Measurements from ENCODE around the gene XDH. TPM values are rescaled to one million over a fixed set of nuclear protein-coding genes. Genes with fewer than 3 reads are reported as not detected.

The XDH gene
- total RNA-seq, 2 donors from 2014 or later = not detected

DNA sequence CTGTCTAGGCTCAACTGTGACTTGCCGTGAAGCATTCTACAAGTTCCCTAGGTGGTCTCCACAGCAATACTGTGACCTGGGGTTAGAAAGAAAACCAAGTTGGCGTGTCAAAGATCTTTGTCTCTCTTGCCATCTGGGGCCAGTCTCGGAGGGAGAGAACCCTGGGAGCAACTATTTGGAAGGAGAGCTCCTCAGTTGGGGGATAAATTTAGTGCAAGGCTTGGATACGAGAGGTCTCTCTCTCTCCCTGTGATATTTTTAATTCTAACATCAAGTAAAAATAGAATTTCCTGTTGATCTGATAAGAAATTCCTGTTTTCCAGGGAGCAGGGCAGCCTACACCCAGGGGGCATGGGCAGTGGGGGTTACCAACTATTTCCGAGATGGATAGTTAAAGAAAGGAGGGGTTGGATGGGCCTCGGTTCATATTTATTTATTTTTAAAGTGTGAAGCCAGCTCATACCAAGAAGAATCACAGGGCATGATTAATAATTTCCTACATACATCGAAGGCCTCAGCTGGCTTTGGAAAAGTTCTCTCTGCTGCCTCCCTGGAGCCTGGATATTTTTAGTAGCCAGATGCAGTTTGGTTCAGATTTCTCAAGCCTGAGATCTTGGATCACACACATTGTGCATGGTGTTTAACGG is 117.8 kb downstream of the XDH start:
- no peak for TF ChIP-seq CTCF (IDR thresholded peaks at IDR 0.05)
- peak overlapping the region; percentile 48 to 67 for H3K27ac ChIP-seq
- H3K4me1 ChIP-seq = peaks cover 0 to 43% of the 10 kb centered on the region in 2 donors
- no peak overlapping the region for H3K4me3 ChIP-seq
- no peak for DNase-seq (ENCODE audit: low spot score)
- H3K27me3 ChIP-seq = no peaks in the 10 kb centered on the region
- H3K36me3 ChIP-seq = no peaks in the 10 kb centered on the region
- H3K9me3 ChIP-seq = no peaks in the 10 kb centered on the region

DNA sequence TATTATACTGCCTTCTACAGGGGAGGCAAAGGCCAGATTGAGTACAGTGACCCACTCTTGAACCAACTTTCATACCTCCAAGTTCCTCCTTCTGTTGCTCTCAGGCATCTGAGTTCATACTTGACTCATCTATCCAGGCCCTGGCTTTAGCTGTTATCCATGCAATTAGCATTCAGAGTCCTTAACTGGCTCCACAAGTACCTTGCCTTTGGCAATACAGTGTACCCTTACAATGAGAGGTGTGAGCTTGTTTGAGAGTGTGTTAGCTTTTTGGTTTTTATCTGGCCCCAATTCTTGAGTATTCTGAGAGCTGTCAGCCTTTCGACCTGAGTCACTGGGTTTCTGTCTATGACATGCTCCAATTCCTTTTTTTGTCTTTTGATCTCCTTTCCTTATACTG is 120.3 kb downstream of the XDH start:
- H3K9me3 ChIP-seq = no peaks in the 10 kb centered on the region
- no peak overlapping the region for H3K4me3 ChIP-seq
- no peak for TF ChIP-seq CTCF (IDR thresholded peaks at IDR 0.05)
- DNase-seq (ENCODE audit: low spot score) = no peak
- H3K36me3 ChIP-seq = no peaks in the 10 kb centered on the region
- no peaks in the 10 kb centered on the region for H3K27me3 ChIP-seq
- no peak overlapping the region for H3K27ac ChIP-seq
- H3K4me1 ChIP-seq = peaks cover 0 to 43% of the 10 kb centered on the region in 2 donors

GRCh38 chr2:31287654-31288053 is 126.9 kb downstream of the XDH start:
- Histone ChIP-seq H3K4me1 (no peaks in the 10 kb centered on the region), H3K9me3 (no peaks in the 10 kb centered on the region)
- no peak for TF ChIP-seq CTCF (IDR thresholded peaks at IDR 0.05)

GRCh38 chr2:31286961-31287550 is 127.5 kb downstream of the XDH start:
- DNase-seq (ENCODE audit: low spot score) = no peak
- no peak for TF ChIP-seq CTCF (IDR thresholded peaks at IDR 0.05)
- Histone ChIP-seq H3K36me3 (no peaks in the 10 kb centered on the region), H3K27me3 (no peaks in the 10 kb centered on the region), H3K27ac (no peak overlapping the region), H3K4me3 (no peak overlapping the region), H3K4me1 (no peaks in the 10 kb centered on the region), H3K9me3 (no peaks in the 10 kb centered on the region)

More at GRCh38 chr2:31287654-31288053, 126.9 kb downstream of the XDH start:
- no peak overlapping the region for H3K27ac ChIP-seq
- no peaks in the 10 kb centered on the region for H3K27me3 ChIP-seq
- H3K36me3 ChIP-seq = no peaks in the 10 kb centered on the region
- no peak for DNase-seq (ENCODE audit: low spot score)
- no peak overlapping the region for H3K4me3 ChIP-seq

DNA sequence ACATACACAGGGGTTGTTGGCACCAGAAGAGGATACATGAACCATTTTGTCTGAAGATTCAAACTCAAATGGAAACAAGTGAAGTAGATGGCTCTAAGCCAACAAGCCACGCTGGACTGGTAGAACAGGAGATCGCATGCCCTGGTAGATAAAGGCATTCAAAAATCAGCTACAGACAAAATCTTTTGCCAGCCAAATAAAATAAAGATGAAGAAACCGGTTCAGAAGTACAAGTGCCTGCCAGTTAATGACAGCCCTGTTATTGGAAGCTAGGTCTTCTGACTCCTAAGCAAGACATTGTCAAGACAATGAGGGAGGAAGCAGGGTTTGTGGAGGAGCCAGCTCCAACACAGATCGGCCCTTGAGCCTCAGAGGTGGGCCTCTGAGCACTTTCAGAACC is 128.3 kb downstream of the XDH start:
- no peaks in the 10 kb centered on the region for H3K27me3 ChIP-seq
- H3K4me3 ChIP-seq = no peak overlapping the region
- no peaks in the 10 kb centered on the region for H3K9me3 ChIP-seq

More for the DNA sequence above, 128.3 kb downstream of the XDH start:
- Histone ChIP-seq H3K27ac (no peak overlapping the region), H3K36me3 (no peaks in the 10 kb centered on the region), H3K4me1 (no peaks in the 10 kb centered on the region)
- TF ChIP-seq CTCF (IDR thresholded peaks at IDR 0.05) = no peak
- DNase-seq (ENCODE audit: low spot score) = no peak

Other genes starting within 250 kb of the XDH start
- gene CAPN14, start 197.2 kb downstream of the XDH start, total RNA-seq = under 1 TPM; 0.16 to 0.22 TPM
- 10 to 100 TPM; 10.6 to 12.5 TPM for gene EHD3, start 180.6 kb downstream of the XDH start, total RNA-seq
- not detected for gene SRD5A2, start 166.2 kb upstream of the XDH start, total RNA-seq